Astrocyte (in vitro differentiated cells and primary cell): ENCODE results near the gene NMT1. TPM values are rescaled to one million over a fixed set of nuclear protein-coding genes. Genes with fewer than 3 reads are reported as not detected.
A peak's percentile ranks its signal among the peaks of the same experiment; 100 is the strongest.

Source experiments
- DNase-seq: peaks from one replicate; pipeline ENCODE4 v3.0.0-alpha.2; 2010; ENCODE audit warnings: low read depth
- FAIRE-seq: peaks from 2 replicates; lab custom pipeline; 2011; peaks lifted over from hg19 to GRCh38; lab: Jason Lieb, UNC
- H2AFZ ChIP-seq: 2 replicates; pipeline ENCODE4 v1.6.0; 2012; ENCODE audit warnings: low read depth, low read length, inconsistent platforms
- H3K27ac ChIP-seq: 2 replicates; pipeline ENCODE4 v1.5.1; 2011; ENCODE audit warnings: low read depth, low read length, inconsistent platforms
- H3K27me3 ChIP-seq: 2 replicates; pipeline ENCODE4 v1.6.0; 2011; ENCODE audit warnings: low read length, inconsistent platforms; ENCODE audit not compliant: insufficient read depth
- H3K36me3 ChIP-seq: 2 replicates; pipeline ENCODE4 v1.5.1; 2011; ENCODE audit warnings: low read length, inconsistent platforms; ENCODE audit not compliant: insufficient read depth
- H3K4me1 ChIP-seq: 2 replicates; pipeline ENCODE4 v1.5.1; 2011; ENCODE audit warnings: low read length, inconsistent platforms; ENCODE audit not compliant: insufficient read depth
- H3K4me2 ChIP-seq: 2 replicates; pipeline ENCODE4 v1.6.0; 2012; ENCODE audit warnings: low read length, inconsistent platforms
- H3K4me3 ChIP-seq: 2 replicates; pipeline ENCODE4 v1.5.1; 2011; ENCODE audit warnings: low read depth, mild to moderate bottlenecking, low read length, inconsistent platforms; ENCODE audit not compliant: insufficient read depth
- H3K79me2 ChIP-seq: 2 replicates; pipeline ENCODE4 v1.6.0; 2012; ENCODE audit warnings: mild to moderate bottlenecking, low read length, inconsistent platforms; ENCODE audit not compliant: insufficient read depth
- H3K9ac ChIP-seq: 2 replicates; pipeline ENCODE4 v1.6.0; 2012; ENCODE audit warnings: mild to moderate bottlenecking, low read length, inconsistent platforms
- H3K9me3 ChIP-seq: 2 replicates; pipeline ENCODE4 v1.5.1; 2012; ENCODE audit warnings: low read depth, mild to moderate bottlenecking, low read length, inconsistent platforms; ENCODE audit not compliant: insufficient read depth
- H4K20me1 ChIP-seq: 2 replicates; pipeline ENCODE4 v1.6.0; 2012; ENCODE audit warnings: low read length, inconsistent platforms; ENCODE audit not compliant: insufficient read depth
- H3K27ac Mint-ChIP-seq: one replicate; pipeline ENCODE4 v1.8.0; 2021; ENCODE audit warnings: mild to moderate bottlenecking, mixed read lengths; ENCODE audit not compliant: unreplicated experiment
- H3K27me3 Mint-ChIP-seq: one replicate; pipeline ENCODE4 v1.8.0; 2021; ENCODE audit warnings: low read depth, mixed read lengths; ENCODE audit not compliant: unreplicated experiment
- H3K36me3 Mint-ChIP-seq: one replicate; pipeline ENCODE4 v1.8.0; 2021; ENCODE audit warnings: low read depth, mixed read lengths; ENCODE audit not compliant: unreplicated experiment
- H3K4me1 Mint-ChIP-seq: one replicate; pipeline ENCODE4 v1.8.0; 2021; ENCODE audit warnings: low read depth, mixed read lengths; ENCODE audit not compliant: unreplicated experiment
- H3K4me3 Mint-ChIP-seq: one replicate; pipeline ENCODE4 v1.8.0; 2021; ENCODE audit warnings: mild to moderate bottlenecking, moderate library complexity, mixed read lengths; ENCODE audit not compliant: unreplicated experiment
- H3K9me3 Mint-ChIP-seq: one replicate; pipeline ENCODE4 v1.8.0; 2021; ENCODE audit warnings: mild to moderate bottlenecking, mixed read lengths; ENCODE audit not compliant: unreplicated experiment
- CTCF ChIP-seq: IDR thresholded peaks from 2 replicates; pipeline ENCODE4 v1.5.1; 2011; ENCODE audit warnings: low read depth, mild to moderate bottlenecking, inconsistent platforms, low read length, moderate library complexity; ENCODE audit not compliant: insufficient read depth
- EZH2 ChIP-seq: IDR thresholded peaks from 2 replicates; pipeline ENCODE4 v1.6.1; 2012; ENCODE audit warnings: mild to moderate bottlenecking, low read length, inconsistent platforms; ENCODE audit not compliant: insufficient read depth
- total RNA-seq: library from RNA; stranded (reverse); gene quantifications from 2 replicates; pipeline ENCODE4 v1.2.1, GENCODE V29; 2021

The NMT1 gene
- total RNA-seq, 1 donor from 2014 or later, result 114 TPM

DNA sequence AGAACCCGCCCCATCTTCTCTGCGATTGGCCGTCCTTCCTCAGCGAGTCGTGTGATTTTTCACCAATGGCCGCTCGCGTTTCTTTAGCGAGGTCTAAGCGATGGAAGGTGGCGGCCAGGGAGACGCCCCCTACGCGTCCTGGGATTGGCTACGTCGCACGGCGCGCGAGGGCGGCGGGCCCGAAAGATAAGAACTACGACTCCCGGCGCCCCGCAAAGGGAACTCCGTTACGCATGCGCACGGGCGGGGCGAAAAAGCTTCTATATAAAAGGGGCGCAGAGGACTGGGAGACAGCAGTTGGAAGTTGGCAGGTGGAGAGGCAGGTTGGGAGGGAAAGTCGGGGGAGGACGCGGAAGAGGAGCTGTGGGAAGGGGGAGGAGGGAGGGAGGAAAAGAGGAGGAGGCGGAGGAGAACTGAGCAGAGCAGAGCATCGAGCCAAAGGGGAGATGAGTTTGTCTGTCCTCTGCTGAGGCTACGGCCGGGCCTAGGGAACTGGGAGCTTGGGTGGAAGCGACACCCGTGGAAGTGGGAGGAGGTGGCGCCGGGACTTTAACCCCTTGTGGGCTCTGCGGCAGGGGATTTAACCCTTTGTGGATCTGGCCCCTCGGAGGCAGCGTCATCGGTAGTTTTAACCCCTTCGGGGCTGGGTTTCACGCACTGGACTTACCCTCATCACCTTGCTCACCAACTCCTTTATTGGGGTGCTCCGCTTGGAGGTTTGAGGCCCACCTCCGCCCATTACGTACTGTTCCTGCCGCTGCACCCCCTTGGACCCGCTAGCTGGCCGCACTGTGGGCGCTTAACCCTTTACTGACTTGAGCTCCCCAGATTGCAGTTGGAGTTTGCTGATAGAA is 87.3 kb downstream of the NMT1 start, which contains the start of gene HEXIM1:
HEXIM1 (plus strand) TSS at position 293 of the 854 bp plus-strand sequence. CDS start 716 bp downstream, outside the sequence.
- Histone ChIP-seq H3K27me3 (no peaks in the 10 kb centered on the region), H4K20me1 (peaks cover 34% of the 10 kb centered on the region), H3K9me3 (no peaks in the 10 kb centered on the region), H3K9ac (peak within 1 kb of the TSS; percentile 97), H3K4me2 (peak within 1 kb of the TSS; percentile 94), H3K4me1 (peaks cover 22% of the 10 kb centered on the region), H3K79me2 (peaks cover 36% of the 10 kb centered on the region), H3K27ac (peak within 1 kb of the TSS; percentile 99), H2AFZ (peak within 1 kb of the TSS; percentile 79), H3K36me3 (no peaks in the 10 kb centered on the region), H3K4me3 (peak within 1 kb of the TSS; percentile 94)
- TF ChIP-seq EZH2 (no peak), CTCF (no peak)
- DNase-seq (peak; percentile 99), FAIRE-seq (no peak)
- Mint-ChIP-seq H3K4me1 (peaks cover 9% of the 10 kb centered on the region), H3K4me3 (peak within 1 kb of the TSS; percentile 98), H3K27me3 (no peaks in the 10 kb centered on the region), H3K9me3 (no peaks in the 10 kb centered on the region), H3K36me3 (peaks cover 3% of the 10 kb centered on the region), H3K27ac (peak within 1 kb of the TSS; percentile 100)

DNA sequence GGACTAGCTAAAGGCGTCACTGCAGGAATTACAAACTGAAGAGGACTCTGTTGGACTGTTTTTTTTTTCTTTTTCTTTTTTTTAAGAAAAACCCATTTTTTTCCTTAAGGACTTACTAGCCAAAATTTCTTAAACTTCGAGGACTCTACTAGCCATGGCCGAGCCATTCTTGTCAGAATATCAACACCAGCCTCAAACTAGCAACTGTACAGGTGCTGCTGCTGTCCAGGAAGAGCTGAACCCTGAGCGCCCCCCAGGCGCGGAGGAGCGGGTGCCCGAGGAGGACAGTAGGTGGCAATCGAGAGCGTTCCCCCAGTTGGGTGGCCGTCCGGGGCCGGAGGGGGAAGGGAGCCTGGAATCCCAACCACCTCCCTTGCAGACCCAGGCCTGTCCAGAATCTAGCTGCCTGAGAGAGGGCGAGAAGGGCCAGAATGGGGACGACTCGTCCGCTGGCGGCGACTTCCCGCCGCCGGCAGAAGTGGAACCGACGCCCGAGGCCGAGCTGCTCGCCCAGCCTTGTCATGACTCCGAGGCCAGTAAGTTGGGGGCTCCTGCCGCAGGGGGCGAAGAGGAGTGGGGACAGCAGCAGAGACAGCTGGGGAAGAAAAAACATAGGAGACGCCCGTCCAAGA is 88.0 kb downstream of the NMT1 start:
- Histone ChIP-seq H4K20me1 (peaks cover 34% of the 10 kb centered on the region), H3K27ac (peak overlapping the region; percentile 77), H3K79me2 (peaks cover 36% of the 10 kb centered on the region), H3K4me1 (peaks cover 18% of the 10 kb centered on the region), H3K4me3 (peak overlapping the region; percentile 94), H3K9ac (peak overlapping the region; percentile 91), H2AFZ (no peak overlapping the region), H3K27me3 (no peaks in the 10 kb centered on the region), H3K9me3 (no peaks in the 10 kb centered on the region), H3K4me2 (peak overlapping the region; percentile 94), H3K36me3 (no peaks in the 10 kb centered on the region)
- FAIRE-seq (no peak), DNase-seq (peak; percentile 62)
- Mint-ChIP-seq H3K36me3 (peaks cover 3% of the 10 kb centered on the region), H3K9me3 (no peaks in the 10 kb centered on the region), H3K4me3 (peak overlapping the region; percentile 98), H3K27ac (peak overlapping the region; percentile 88), H3K4me1 (peaks cover 9% of the 10 kb centered on the region), H3K27me3 (no peaks in the 10 kb centered on the region)
- TF ChIP-seq CTCF, result peak; percentile 48
- TF ChIP-seq EZH2, result no peak
